K562 (cell line): Measurements from ENCODE around the gene MIEF1. TPM values are rescaled to one million over a fixed set of nuclear protein-coding genes. Genes with fewer than 3 reads are reported as not detected.

Experiments
- ATAC-seq: fragments of 200-7000 bp; cut with Tn5 transposase; 3 replicates; pipeline ENCODE4 v1.9.1; 2020; ENCODE audit warnings: moderate library complexity
- BruUV-seq: library from RNA; stranded (reverse); fragments of 400-500 nt; replicated peaks from 2 replicates; lab custom pipeline; 2021; lab: Mats Ljungman, UMichigan
- CTCF ChIA-PET: fragments of 300-600 bp; formaldehyde crosslinking; extraction: SDS; loops from one replicate; lab custom pipeline; 2021; ENCODE audit warnings: low intra/inter-chr PET ratio; lab: Yijun Ruan, JAX
- POLR2A ChIA-PET: fragments of 300-600, 350-650 bp; sonication (Branson Sonifier 250); formaldehyde crosslinking; extraction: SDS; loops from one replicate; lab custom pipeline; 2021; ENCODE audit warnings: antibody characterized with exemption, inconsistent platforms; lab: Yijun Ruan, JAX
- DNase-seq, 4 experiments: peaks; one replicate each; pipeline versions ENCODE4 v3.0.0 to v3.0.0-alpha.2; 2011 to 2018; ENCODE audit warnings: low spot score in 3 of 4, mixed read lengths in 3 of 4; ENCODE audit errors: extremely low read depth in 1 of 4
- FAIRE-seq: peaks from 2 replicates; lab custom pipeline; 2011; peaks lifted over from hg19 to GRCh38; lab: Jason Lieb, UNC
- H2AFZ ChIP-seq: 2 replicates; pipeline ENCODE4 v1.6.0; 2011; ENCODE audit warnings: low read depth, low read length, control low read depth, inconsistent platforms
- H3K27ac ChIP-seq: fragments of 200-600 bp; 3 replicates; pipeline ENCODE4 v1.8.0; 2011; ENCODE audit warnings: low read depth, mild to moderate bottlenecking, control low read depth, inconsistent platforms, low read length, moderate library complexity, mixed read lengths; ENCODE audit errors: extremely low read depth
- H3K27me3 ChIP-seq, 2 experiments: fragments of 300-600 bp in 1 of 2; 2 replicates in 1 of 2; 3 replicates in 1 of 2; pipeline versions ENCODE4 v1.6.0 to v1.8.0; 2011; ENCODE audit warnings: inconsistent platforms in 2 of 2, low read length in 2 of 2, mild to moderate bottlenecking in 1 of 2, mixed read lengths in 1 of 2, moderate library complexity in 1 of 2; ENCODE audit not compliant: control insufficient read depth in 2 of 2, insufficient read depth in 2 of 2
- H3K36me3 ChIP-seq: fragments of 300-600 bp; 3 replicates; pipeline ENCODE4 v1.8.0; 2011; ENCODE audit warnings: mild to moderate bottlenecking, low read length, inconsistent platforms; ENCODE audit not compliant: control insufficient read depth, insufficient read depth
- H3K4me1 ChIP-seq, 2 experiments: fragments of 200-600 bp in 1 of 2; replicated peaks in 1 of 2; 2 replicates in 1 of 2; 3 replicates in 1 of 2; pipeline versions ENCODE4 v1.5.1 to v1.8.0; 2011; ENCODE audit warnings: inconsistent platforms in 2 of 2, low read length in 2 of 2, mild to moderate bottlenecking in 1 of 2, mixed read lengths in 1 of 2, moderate library complexity in 1 of 2; ENCODE audit not compliant: control insufficient read depth in 2 of 2, insufficient read depth in 2 of 2
- H3K4me2 ChIP-seq: 2 replicates; pipeline ENCODE4 v1.6.1; 2011; ENCODE audit warnings: low read length, control low read depth, inconsistent platforms, mixed read lengths; ENCODE audit not compliant: insufficient read depth
- H3K4me3 ChIP-seq: fragments of 200-600 bp; sonication (generic), shearing (Covaris generic); 2 replicates; pipeline ENCODE4 v1.5.1; 2016; ENCODE audit warnings: control low read depth, inconsistent platforms
- H3K79me2 ChIP-seq: fragments of 200-600 bp; 3 replicates; pipeline ENCODE4 v1.8.0; 2011; ENCODE audit warnings: low read length, inconsistent platforms; ENCODE audit not compliant: control insufficient read depth, insufficient read depth
- H3K9ac ChIP-seq, 2 experiments: 2 replicates each; pipeline versions ENCODE4 v1.6.0 to v1.6.1; 2011; ENCODE audit warnings: low read depth in 2 of 2, low read length in 2 of 2, control low read depth in 1 of 2, inconsistent platforms in 1 of 2, mild to moderate bottlenecking in 1 of 2, mixed read lengths in 1 of 2; ENCODE audit not compliant: insufficient read depth in 1 of 2
- H3K9me1 ChIP-seq: one replicate; pipeline ENCODE4 v1.6.0; 2011; ENCODE audit warnings: inconsistent platforms, mild to moderate bottlenecking, low read length, moderate library complexity; ENCODE audit not compliant: control insufficient read depth, insufficient read depth
- H3K9me3 ChIP-seq: replicated peaks from 2 replicates; pipeline ENCODE4 v1.5.1; 2011; ENCODE audit warnings: low read depth, low read length, inconsistent platforms; ENCODE audit not compliant: control insufficient read depth, insufficient read depth
- H4K20me1 ChIP-seq: replicated peaks from 2 replicates; pipeline ENCODE4 v1.6.1; 2011; ENCODE audit warnings: low read length, inconsistent platforms, mixed read lengths; ENCODE audit not compliant: control insufficient read depth, insufficient read depth
- MCM5 ChIP-seq: fragments of 450-650 bp; IDR thresholded peaks from 2 replicates; pipeline ENCODE4 v1.6.1; 2016; ENCODE audit warnings: low read depth
- RB1 ChIP-seq: fragments of 450-650 bp; IDR thresholded peaks from 2 replicates; pipeline ENCODE4 v1.6.1; 2017; ENCODE audit warnings: low read depth, mild to moderate bottlenecking
- RNF2 ChIP-seq: sonication (generic); IDR thresholded peaks from 2 replicates; pipeline ENCODE4 v1.6.1; 2016
- SIN3B ChIP-seq: fragments of 450-650 bp; IDR thresholded peaks from 2 replicates; pipeline ENCODE4 v1.6.1; 2017; ENCODE audit warnings: low read depth, mild to moderate bottlenecking, moderate library complexity
- SMAD3 ChIP-seq: fragments of 450-650 bp; formaldehyde crosslinking; conservative IDR thresholded peaks from 2 replicates; pipeline ENCODE4 v1.4.0; 2020; ENCODE audit warnings: mild to moderate bottlenecking
- TCFL5 ChIP-seq: fragments of 250-450 bp; sonication (Bioruptor Pico); conservative IDR thresholded peaks from 2 replicates; pipeline ENCODE4 v1.6.1; 2021; ENCODE audit warnings: mild to moderate bottlenecking, moderate library complexity, matching md5 sums
- ZNF780A ChIP-seq: fragments of 250-450 bp; sonication (Bioruptor Pico); IDR thresholded peaks from 2 replicates; pipeline ENCODE4 v1.5.0; 2021; ENCODE audit warnings: mild to moderate bottlenecking
- WGBS: fragments of 100-300 bp; shearing (Covaris generic); methylation state at CpG from one replicate; pipeline ENCODE4 v1.1.6; 2016; ENCODE audit warnings: low coverage, mixed read lengths; ENCODE audit not compliant: insufficient coverage; ENCODE audit errors: missing lambda C conversion rate; 5-methylcytosine and 5-hydroxymethylcytosine counted together
- in situ Hi-C: fragments of 300-500 bp; cut with MboI; formaldehyde crosslinking; loops from 4 replicates; pipeline ENCODE4 v1.15.0; 2018; ENCODE audit warnings: inconsistent platforms, mixed read lengths
- intact Hi-C: fragments of 100-400 bp; cut with micrococcal nuclease; formaldehyde crosslinking; loops from 2 replicates; pipeline ENCODE4 v1.14.2; 2022
- polyA plus RNA-seq, 8 experiments: library from polyadenylated mRNA; depleted of rRNA in 4 of 8; stranded (reverse) in 5 of 8; unstranded in 3 of 8; fragments of >200 nt; fragmentation: Nextera tagmentation in 2 of 8; fragmentation: Illumina TruSeq in 1 of 8; extraction: Ambion mirVana in 2 of 8; extraction: Trizol in 1 of 8; gene quantifications; 2 replicates each; pipeline versions ENCODE4 v1.2.1 to v1.2.3, GENCODE V29; 2011 to 2014; ENCODE audit warnings: inconsistent platforms in 1 of 8, missing spikeins in 1 of 8
- total RNA-seq, 7 experiments: library from RNA; depleted of rRNA in 6 of 7; stranded (reverse); fragments of >200 nt in 6 of 7; fragmentation: Illumina TruSeq in 2 of 7; extraction: Trizol in 2 of 7; gene quantifications; 2 replicates each; pipeline versions ENCODE4 v1.2.1 to v1.2.3, GENCODE V29; 2011 to 2021; ENCODE audit warnings: low replicate concordance in 1 of 7
- TF ChIP-seq, protein P1 (sequence below), 2 experiments: fragments of 450-650 bp; formaldehyde crosslinking in 1 of 2; IDR thresholded peaks; 2 replicates each; pipeline versions ENCODE4 v1.4.0 to v1.6.1; 2014 to 2020; ENCODE audit warnings: mild to moderate bottlenecking in 2 of 2, borderline replicate concordance in 1 of 2, low read depth in 1 of 2
- TF ChIP-seq, protein P2 (sequence below): fragments of 250-450 bp; sonication (Bioruptor Pico); IDR thresholded peaks from 2 replicates; pipeline ENCODE4 v1.9.0; 2021; ENCODE audit warnings: mild to moderate bottlenecking, inconsistent platforms

MIEF1 gene
- total and polyA plus RNA-seq, 9 of the 15 experiments (the other 6 are each of a cell fraction or from before 2014, with no cell fraction given) = 10.9 to 51.8 (median 25.5) TPM

DNA sequence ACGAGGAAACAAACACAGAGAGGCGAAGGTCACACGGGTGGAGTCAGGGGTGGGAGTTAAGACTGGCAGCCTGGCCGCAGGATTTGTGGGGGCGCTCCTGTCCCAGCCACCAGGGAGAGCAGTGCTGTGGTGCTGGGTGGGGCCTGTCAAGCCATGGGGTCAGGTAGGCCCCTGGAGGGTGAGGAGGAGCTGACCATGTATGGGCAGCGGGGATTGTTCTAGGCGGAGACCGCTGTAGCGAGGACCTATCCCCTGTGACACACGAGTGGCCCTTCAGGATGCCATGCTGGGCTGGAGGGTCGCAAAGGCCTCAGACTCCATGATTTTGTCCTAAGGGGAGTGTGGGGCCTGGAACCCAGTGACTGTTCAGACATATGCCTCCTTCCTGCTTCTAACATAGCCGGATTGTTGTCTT is 32.0 kb downstream of the MIEF1 start (continued):
- TF ChIP-seq SMAD3 (CRISPR knock-in tag) (no peak), TCFL5 (CRISPR knock-in tag) (no peak), ZNF780A (CRISPR knock-in tag) (no peak), MCM5 (no peak)

DNA sequence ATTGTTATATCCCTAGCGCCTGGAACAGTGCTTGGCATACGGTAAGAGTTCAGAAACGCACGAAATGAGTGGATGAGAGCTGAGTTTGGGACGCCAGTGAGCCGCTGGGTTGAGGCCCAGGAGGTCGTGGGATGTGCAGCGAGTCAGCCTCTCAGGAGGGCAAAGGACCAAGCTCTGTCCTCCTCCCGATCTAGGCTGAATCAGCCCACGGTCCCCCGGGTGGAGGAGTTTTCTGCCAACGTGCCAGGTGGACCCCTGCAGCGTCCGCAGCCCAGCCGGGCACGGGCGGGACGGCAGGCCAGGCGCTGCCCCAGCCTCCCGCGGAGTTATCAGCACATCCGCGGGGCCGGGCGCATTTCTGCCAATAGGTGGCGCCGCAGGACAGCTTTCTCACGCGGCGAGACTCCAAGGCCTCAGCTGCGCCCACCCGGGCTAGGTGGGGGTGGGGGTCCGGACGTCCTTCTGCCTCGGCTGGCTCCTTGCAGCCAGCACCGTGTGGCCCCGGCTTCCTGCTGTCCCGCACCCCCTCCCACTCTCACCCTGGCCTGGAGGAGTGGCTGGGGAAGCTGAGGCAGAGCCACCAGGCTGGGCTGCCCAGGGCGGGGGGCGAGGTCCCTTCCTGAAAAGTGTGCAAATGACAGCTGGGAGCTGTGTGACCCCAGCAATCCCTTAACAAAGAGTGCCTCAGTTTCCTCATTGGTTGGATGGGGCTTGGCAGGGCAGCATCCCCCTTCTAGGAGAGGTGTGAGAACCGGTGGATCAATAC is 32.7 kb downstream of the MIEF1 start:
- no peaks in the 10 kb centered on the region for H3K9me1 ChIP-seq
- peak overlapping the region; percentile 49 to 83 for H3K9ac ChIP-seq
- FAIRE-seq (peak; percentile 64), DNase-seq (peak; percentile 72 to 82 (median 74)), ATAC-seq (peak; percentile 66)
- H3K9me3 ChIP-seq = no peaks in the 10 kb centered on the region
- H3K4me2 ChIP-seq = peak overlapping the region; percentile 62
- H2AFZ ChIP-seq = peak overlapping the region; percentile 98
- intact Hi-C loops = loop anchor here (5.0 kb wide), 2 partner anchors 37 to 503 kb away; no protein-coding TSS in a partner anchor
- peaks cover 28% of the 10 kb centered on the region for H3K79me2 ChIP-seq
- in situ Hi-C loops = loop anchor here (5.0 to 10.0 kb wide), 2 partner anchors 372 to 650 kb away; no protein-coding TSS in a partner anchor
- WGBS = 7% methylated on average over 20 of the region's 41 CpGs
- CTCF ChIA-PET = interaction anchor here (0.5 to 2.2 kb wide), 8 partner anchors 25 to 1365 kb away, joined by 3 to 18 read pairs (median 3); no protein-coding TSS in a partner anchor
- no TSS peak for BruUV-seq
- H3K27ac ChIP-seq = no peak overlapping the region
- H3K4me3 ChIP-seq = no peak overlapping the region
- peaks cover 19 to 39% of the 10 kb centered on the region in 2 experiments; a peak in 4 of 5 replicates for H3K4me1 ChIP-seq
- H4K20me1 ChIP-seq = peaks cover 7% of the 10 kb centered on the region; the same call in 1 of the 2 replicates
- peaks cover 20% of the 10 kb centered on the region for H3K36me3 ChIP-seq
- H3K27me3 ChIP-seq = no peaks in the 10 kb centered on the region
- POLR2A ChIA-PET = interaction anchor here (0.6 kb wide), 1 partner anchor 12 kb away, joined by 3 read pairs; no protein-coding TSS in a partner anchor
- TF ChIP-seq SIN3B (0 out of 2 replicates have a peak, but pooled peaks have one; percentile 19), RB1 (peak; percentile 75), RNF2 (no peak)
- TF ChIP-seq, protein P1, sequence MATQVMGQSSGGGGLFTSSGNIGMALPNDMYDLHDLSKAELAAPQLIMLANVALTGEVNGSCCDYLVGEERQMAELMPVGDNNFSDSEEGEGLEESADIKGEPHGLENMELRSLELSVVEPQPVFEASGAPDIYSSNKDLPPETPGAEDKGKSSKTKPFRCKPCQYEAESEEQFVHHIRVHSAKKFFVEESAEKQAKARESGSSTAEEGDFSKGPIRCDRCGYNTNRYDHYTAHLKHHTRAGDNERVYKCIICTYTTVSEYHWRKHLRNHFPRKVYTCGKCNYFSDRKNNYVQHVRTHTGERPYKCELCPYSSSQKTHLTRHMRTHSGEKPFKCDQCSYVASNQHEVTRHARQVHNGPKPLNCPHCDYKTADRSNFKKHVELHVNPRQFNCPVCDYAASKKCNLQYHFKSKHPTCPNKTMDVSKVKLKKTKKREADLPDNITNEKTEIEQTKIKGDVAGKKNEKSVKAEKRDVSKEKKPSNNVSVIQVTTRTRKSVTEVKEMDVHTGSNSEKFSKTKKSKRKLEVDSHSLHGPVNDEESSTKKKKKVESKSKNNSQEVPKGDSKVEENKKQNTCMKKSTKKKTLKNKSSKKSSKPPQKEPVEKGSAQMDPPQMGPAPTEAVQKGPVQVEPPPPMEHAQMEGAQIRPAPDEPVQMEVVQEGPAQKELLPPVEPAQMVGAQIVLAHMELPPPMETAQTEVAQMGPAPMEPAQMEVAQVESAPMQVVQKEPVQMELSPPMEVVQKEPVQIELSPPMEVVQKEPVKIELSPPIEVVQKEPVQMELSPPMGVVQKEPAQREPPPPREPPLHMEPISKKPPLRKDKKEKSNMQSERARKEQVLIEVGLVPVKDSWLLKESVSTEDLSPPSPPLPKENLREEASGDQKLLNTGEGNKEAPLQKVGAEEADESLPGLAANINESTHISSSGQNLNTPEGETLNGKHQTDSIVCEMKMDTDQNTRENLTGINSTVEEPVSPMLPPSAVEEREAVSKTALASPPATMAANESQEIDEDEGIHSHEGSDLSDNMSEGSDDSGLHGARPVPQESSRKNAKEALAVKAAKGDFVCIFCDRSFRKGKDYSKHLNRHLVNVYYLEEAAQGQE (IDR thresholded peaks at IDR 0.05; ENCODE audit: borderline replicate concordance) = peak; percentile 63; the same call in 1 of the 2 replicates
- TF ChIP-seq, protein P1 (CRISPR knock-in tag; IDR thresholded peaks at IDR 0.05; ENCODE audit: low read depth) = 0 out of 2 replicates have a peak, but pooled peaks have one; percentile 22
- TF ChIP-seq, protein P2, sequence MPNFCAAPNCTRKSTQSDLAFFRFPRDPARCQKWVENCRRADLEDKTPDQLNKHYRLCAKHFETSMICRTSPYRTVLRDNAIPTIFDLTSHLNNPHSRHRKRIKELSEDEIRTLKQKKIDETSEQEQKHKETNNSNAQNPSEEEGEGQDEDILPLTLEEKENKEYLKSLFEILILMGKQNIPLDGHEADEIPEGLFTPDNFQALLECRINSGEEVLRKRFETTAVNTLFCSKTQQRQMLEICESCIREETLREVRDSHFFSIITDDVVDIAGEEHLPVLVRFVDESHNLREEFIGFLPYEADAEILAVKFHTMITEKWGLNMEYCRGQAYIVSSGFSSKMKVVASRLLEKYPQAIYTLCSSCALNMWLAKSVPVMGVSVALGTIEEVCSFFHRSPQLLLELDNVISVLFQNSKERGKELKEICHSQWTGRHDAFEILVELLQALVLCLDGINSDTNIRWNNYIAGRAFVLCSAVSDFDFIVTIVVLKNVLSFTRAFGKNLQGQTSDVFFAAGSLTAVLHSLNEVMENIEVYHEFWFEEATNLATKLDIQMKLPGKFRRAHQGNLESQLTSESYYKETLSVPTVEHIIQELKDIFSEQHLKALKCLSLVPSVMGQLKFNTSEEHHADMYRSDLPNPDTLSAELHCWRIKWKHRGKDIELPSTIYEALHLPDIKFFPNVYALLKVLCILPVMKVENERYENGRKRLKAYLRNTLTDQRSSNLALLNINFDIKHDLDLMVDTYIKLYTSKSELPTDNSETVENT (CRISPR knock-in tag) = 0 out of 2 replicates have a peak, but pooled peaks have one; percentile 27
